NCI-H510A treated with DMSO at 0.1 percent for 48 hours (cell line): ENCODE data around the gene FAM110D.

Experiments
- DNase-seq: peaks from one replicate; lab custom pipeline; 2025; lab: John Stamatoyannopoulos, UW

FAM110D gene

DNA sequence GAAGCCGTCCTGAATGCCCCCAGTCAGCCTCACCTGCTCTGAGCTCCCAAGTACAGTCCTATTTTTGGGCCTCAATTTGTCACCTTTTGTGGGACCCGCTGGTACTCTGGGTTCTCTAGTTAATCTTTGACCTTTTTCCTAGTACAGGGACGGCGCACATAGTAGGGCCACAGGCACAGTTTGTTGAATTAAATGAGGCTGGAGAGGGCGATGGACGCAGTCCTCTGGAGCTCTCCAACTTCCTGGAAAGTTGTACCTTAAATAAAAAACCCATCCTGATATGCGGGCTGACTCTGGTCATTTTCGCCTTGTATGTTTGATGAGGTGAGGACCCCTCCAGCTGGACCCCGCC is 4.8 kb downstream of the FAM110D start:
- no peak for DNase-seq

DNA sequence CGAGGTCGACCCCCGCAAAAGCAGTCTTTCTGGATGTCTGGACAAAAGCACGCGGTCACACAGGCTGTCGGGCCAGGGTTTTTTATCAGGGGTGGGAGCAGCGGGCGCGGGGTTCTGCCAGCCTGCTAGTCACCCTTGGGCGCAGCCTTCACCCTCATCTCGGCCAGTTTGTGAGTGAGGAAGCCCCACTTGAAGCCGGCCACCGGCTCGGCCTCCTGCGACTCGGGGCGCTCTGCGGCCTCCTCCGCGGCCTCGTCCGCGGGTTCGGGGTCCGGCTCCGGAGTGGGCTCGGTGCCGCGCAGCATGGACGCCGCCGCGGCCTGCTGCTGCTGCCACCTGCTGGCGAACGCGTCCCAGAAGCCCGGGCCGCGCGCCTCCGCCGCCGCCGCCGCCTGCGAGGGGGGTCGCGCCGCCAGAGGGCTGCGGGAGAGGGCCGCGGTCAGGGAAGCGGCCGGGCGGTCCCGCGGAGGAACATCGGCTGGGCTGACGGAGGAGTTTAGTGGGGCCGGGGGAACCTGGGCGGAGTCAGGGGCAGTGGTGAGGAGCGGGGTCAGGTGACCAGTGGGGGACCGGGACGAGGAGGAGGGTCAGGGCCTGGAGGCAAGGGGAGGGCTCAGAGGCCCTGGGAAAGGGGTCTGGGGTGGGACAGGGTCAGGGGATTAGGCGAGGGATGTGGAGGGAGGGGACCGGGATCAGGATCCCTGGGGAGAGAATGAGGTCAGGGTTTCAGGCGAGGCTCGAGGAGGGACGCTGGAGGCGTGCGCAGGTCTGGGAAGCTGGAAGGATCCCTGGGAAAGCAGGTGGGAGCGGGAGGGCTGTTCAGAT is 5.4 kb downstream of the FAM110D start:
- no peak for DNase-seq

DNA sequence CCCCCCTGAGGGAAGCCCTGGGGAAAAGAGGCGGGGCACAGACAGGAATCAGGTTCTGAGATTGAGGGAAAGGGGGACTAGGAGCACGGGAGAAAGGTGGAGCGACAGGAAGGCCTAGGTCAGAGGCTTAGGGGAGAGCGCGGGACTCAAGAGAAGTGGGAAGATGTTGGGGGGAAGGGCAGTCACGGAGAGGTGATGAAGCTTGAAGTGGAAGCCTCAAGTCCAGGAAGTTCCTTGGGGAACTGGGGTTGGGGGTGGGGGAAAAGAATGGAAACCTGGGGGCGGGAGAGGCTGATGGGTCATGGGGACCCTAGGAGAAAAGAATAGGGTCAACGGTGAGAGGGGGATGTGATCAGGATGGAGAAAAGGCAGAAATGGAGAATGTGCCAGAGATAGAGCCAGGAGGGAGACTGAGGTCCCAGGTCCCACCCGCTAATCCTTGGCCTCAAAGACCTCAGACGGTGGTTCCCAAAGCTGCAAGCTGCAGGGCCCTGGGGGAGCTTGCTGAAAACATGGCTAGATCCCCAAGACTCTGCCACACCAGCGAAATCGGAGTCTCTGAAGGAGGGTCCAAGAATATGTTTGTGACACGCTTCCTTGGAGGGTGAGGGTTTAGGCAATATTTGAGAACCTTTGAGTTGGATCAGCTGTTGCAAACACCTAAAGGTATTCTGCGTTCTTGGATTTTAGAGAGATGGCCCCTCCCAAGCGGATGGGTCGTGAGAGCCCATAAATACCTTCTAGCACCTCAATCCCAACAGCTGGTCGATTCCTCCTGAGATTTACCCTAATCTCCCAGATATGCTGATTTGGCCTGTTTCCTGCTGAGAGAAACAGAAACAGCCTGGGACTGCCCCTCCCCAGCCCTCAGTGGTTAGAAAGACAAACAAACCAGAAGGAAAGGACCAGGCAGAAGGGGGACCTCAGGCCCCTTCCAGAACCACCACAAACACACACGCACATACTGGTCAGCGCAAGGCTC is 6.3 kb downstream of the FAM110D start:
- DNase-seq, result no peak

DNA sequence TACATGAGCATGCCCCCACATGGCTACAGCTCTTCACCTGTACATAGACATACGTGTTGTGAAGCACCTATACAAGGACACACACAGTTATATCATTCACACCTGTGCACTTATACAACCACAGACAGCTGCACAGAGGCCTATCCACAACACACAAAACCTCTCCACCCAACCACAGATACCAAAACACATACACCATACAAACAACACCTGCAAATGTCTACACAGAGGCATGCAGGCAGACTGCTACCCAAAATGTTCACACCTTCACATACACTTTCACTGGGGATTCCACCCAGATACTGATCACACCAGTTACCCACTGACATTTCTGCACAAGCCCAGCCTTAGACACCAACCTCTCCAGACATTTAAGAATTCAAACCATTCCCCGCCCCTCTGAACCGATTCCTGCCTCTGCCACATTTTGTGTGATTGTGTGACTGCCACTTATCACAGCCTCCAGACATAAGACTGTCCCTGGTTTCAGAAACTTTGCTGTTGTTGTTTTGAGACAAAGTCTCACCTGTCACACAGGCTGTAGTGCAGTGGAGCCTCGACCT is 7.9 kb downstream of the FAM110D start:
- DNase-seq, result no peak

DNA sequence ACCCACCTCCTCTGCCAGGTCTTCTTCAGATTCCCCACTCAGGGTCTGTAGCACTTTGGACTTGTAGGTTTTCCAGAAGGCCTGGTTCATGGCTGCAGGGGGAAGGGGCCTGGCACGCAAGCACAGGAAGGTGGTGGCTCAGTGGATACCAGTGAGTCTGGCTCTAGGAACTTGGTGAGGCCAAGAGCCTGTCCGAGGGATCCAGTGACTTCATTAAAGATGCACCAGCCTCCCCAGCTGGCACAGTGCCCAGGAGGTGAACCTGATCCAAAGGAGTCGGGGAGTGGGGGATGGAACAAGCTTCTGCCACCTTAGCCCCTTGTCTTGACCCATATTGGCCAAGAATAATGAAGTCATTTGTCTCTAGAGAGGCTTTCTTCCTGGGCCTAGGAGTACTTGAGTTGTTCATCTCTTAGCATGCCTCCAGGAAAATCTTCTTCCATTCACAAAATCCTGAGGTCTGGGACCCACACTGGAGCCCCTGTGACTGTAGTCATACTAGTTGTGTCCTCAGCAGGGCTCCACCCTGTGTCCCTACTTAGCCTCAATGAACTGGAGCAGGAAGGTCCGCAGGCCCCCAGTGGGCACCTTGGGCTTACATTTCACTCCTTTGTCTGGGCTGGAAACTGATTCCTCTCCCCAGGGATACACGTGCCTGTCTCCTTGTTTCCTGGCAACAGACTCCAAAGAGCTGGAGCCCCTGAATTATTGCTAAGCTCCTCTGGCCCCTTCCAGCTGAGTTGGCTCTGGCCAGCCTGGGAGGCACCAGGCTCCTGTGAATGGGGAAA is 9.7 kb downstream of the FAM110D start, which contains the start of gene C1orf232:
TSS of gene C1orf232 (minus strand) at position 554 of the 788 bp plus-strand sequence. CDS start at position 90, 464 bp downstream.
- peak; percentile 54 for DNase-seq

DNA sequence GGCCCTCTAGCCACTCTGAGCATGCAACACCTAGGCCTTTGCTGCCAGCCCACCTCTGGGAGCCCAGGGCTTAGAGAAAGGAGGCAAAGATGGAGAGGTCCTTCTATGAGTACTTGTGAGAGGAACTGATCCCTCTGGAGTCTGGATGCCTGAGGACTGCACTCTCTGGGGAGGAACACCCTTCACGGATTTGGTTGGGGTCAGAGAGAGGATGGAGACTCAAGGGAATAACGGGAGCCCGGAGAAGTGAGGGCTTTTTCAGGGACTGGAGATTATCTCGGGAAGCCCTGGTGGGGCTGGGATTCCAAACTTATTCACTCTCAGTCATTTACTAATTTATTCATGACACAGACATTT is 10.3 kb downstream of the FAM110D start:
- peak; percentile 47 for DNase-seq

DNA sequence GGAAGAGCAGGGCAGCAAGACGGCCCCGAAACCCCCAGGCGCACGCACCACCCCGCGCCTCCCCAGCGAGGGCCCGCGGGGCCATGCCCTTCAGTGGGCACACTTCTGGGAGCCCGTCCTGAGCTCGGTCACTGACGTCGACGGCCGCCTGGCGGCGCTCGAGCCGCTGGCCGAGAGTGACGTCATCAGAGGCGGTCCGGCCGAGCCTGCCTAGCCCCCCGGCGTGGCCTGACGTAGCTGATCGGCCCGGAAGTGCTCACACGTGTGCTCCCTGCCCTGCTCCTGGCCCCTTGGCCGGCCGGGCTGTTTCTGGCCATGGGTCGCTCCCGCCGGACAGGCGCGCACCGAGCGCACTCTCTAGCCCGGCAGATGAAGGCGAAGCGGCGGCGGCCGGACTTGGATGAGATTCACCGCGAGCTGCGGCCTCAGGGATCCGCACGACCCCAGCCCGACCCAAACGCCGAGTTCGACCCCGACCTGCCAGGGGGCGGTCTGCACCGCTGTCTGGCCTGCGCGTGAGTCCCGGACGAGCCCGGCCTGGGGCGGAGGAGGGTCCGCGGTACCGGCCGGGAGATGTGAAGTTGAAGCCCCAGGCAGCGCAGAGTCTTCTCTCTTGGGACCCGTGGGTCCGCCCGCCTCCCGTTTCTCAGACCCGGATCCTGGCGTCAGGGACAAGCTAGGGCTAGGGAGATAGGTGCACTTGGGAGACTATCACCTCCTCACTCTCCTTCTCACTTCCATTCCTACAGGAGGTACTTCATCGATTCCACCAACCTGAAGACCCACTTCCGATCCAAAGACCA is 11.0 kb downstream of the FAM110D start, which contains the start of gene ZNF593:
TSS of gene ZNF593 (plus strand) at position 240 of the 803 bp plus-strand sequence. CDS start at position 316, 76 bp downstream.
- peak; percentile 85 for DNase-seq

DNA sequence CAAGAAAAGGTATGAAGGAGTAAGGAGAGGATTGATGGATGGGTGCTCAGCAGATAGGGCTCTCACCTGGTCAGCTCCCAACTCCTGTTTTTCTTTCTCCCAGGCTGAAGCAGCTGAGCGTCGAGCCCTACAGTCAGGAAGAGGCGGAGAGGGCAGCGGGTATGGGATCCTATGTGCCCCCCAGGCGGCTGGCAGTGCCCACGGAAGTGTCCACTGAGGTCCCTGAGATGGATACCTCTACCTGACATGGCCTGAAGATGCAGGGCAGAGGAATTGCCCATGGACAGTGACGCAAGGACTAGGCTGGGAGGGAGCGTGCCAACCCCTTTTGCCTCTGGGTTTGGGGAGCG is 11.6 kb downstream of the FAM110D start:
- DNase-seq, result no peak

DNA sequence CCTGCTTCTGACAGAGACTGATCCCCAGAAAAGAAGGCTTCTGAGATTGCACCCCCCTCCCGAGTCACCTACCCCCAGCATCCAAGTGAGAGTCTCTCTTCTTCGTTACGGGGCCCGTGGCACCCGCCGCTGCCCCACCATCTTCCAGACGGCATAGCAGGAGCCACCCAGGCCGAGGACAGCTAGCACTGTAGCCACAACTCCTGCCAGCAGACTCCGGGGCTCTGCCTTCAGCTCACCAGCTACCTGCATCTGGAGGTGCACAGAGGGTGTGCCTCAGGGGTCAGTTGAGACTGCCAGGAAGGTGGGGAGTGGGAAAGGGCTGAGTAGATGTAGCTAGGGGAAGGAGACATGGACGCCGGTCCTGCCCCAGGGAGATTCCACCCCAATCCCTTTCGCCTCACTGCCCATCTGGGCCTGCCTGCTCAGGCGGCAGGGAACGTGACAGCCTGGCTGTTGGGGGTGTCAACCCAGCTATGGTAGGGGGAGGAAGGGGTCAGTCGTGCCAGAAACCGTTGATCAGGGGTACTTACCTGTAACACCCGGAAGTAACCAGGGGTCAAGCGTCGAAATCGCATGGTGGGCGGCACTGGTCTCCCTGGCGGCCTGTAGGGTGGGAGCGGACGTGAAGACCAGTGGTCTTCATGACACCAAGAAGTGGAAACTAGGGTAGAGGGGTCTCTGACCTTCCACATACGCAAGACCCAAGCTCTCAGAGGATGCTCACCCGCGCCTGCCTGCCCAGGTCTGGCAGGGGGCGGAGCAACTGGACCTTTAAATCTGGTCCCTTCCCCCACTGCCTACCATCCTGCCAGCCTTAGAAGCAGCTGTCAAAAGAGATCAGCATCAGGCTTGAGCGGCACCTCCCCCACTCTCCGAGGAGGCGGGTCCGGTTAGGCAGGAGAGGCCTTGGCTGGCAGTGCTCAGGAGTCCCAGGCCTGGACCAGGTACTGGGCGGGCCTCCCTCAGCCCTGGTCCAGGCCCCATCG is 12.5 kb downstream of the FAM110D start, which contains the start of gene ZNF593OS:
TSS of gene ZNF593OS (minus strand) at position 749 of the 989 bp plus-strand sequence. CDS start at position 578, 171 bp downstream.
- no peak for DNase-seq

DNA sequence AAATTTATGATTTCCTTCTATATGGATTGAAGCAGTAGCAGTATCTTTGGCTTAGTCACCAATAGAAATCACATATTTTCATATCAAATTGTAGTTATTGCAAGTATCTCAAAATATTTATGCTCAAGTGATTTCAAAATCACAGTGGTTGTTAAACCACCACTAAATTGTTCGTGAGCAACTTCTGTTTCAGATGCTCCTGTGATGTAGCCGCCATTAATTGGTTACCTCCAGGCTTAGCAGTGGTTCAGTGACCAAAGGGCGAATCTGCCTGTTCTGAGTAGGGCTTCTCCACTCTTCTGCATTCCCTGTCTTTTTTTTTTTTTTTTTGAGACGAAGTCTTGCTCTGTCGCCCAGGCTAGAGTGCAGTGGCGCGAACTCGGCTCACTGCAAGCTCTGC is 16.5 kb downstream of the FAM110D start:
- no peak for DNase-seq

DNA sequence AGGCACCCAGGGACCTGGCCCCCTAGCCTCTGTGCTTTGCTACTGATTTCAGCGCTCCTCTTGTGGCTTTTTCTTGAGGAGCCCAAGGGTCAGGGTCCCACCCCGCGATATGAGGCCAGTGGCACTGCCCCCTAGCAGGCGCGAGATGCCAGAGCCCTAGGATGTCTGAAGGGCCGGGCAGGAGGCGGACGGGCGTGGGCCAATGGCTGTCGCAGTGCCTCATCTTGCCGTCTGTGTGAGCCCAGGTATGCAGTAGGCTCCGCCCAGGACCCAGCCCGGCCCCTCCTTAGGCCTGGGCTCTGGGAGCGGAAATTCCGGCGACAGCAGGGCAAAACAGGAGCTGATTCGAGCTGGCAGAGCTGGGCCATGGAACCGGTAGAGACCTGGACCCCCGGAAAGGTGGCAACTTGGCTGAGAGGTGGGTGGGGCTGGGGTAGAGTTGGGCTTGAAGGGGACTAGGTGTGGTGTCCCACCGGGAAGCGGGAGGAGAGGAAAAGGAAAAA is 18.4 kb downstream of the FAM110D start, which contains the start of gene CNKSR1:
TSS of gene CNKSR1 (plus strand) at position 310 of the 503 bp plus-strand sequence. CDS start at position 367, 57 bp downstream.
- DNase-seq, result peak; percentile 82

DNA sequence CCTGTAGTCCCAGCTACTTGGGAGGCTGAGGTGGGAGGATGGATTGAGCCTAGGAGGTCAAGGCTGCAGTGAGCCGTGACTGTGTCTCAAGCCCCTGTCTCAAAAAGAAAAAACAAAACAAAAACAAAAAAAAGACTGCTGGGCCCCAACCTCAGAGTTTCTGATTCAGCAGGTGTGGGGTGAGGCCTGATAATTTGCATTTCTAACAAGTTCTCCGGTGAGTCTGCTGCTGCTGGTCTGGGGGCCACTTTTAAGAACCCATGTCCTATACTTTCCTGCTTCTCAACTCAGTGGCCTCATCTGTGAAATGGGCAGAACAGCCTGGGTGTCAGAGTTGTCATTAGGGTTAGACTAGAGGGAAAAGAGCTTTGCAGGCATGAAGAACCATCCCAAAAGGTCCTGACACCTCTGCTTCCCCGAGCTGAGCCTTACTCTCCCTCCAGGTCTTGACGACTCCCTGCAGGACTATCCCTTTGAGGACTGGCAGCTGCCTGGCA is 21.2 kb downstream of the FAM110D start:
- no peak for DNase-seq

DNA sequence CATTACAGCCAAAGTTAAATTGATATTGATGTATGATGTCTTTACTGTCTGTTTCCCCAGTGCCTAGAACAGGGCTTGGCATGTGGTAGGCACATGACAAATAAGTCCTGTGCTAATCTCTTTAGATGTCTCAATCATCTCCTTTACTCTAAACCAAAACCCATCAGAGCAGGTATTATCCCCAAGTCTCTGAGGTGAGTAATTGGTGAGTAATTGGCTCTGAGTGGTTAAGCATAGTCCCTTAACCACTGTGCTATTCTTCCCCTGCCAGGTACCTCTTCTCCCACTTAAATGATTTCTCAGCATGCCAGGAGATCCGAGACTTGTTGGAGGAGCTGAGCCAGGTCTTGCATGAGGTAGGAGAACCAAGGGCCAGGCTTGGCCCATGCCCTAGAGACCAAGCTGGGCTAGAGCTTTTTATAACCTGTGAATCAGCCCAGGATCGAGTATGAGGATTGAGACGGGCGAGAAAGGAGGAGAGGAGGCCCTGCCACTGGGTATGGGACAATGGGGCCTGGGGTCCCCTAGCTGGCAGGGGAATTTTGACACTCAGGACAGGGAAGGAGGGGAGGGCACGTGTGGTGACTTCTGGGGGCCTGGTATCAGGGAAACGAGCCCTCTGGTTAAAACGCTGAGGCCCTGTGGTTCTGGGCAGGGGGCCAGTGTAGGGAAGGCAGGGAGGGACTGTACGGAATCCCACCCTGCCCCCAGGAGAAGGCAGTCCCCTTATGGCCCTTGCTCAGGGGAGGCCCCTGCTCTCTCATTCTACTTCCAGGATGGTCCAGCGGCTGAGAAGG is 22.9 kb downstream of the FAM110D start:
- no peak for DNase-seq

DNA sequence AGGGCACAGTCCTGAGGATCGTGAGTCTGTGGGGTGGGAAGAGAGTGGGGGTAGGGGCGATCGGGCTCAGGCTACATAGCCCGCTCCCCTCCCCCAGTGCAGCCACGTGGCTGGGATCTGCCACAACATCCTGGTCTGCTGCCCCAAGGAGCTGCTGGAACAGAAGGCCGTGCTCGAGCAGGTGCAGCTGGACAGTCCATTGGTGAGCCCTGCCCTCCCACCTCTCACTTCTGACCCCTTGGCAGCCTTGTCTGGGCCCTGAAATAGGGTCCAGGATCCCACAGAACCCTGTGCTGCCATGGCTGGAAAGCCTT is 23.5 kb downstream of the FAM110D start:
- DNase-seq, result no peak

DNA sequence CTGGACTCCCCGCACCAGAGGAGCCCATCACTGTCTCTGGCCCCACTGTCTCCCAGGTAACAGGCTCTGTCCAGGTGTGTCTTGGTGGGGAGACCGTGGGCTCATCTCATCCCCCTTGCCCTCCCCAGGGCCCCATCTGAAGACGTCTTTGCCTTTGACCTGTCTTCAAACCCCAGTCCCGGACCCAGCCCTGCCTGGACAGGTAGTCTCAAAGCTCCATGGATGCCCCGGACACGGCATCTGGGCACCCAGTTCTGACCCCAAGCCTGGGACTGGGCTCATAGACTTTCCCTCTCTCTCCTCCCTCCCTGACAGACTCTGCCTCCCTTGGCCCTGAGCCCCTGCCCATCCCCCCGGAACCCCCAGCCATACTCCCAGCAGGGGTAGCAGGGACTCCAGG is 25.2 kb downstream of the FAM110D start:
- no peak for DNase-seq

DNA sequence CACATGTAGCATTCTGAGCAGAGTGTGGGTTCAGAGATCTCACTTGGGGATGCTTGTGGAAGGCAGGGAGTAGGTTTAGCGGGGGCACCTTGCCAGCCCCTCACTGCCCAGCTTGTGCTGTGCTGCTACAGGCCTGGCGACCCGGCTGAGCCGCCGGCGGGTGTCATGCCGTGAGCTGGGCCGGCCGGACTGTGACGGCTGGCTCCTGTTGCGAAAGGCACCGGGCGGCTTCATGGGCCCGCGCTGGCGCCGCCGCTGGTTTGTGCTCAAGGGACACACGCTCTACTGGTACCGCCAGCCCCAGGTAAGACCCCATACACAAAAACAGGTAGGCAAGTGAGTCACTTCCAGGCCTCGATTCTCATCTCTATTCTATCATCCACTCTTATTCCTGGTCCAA is 26.0 kb downstream of the FAM110D start:
- DNase-seq, result no peak

DNA sequence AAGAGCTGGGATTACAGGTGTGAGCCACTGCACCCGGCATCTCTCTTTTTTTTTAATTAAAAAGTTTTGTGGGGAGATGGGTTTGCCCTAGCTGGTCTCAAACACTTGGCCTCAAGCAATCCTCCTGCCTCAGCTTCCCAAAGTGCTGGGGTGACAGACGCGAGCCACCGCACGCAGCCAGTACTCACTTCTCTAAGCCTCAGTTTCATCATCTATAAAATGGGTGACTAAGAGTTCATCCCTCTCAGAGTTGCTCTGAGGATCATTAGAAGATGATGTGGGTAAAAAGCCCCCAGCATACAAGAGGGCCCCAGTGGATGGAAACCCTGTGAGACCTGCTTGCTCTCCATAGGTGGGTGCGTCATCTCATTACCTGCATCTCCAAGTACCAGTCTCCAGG is 29.0 kb downstream of the FAM110D start:
- DNase-seq, result no peak

DNA sequence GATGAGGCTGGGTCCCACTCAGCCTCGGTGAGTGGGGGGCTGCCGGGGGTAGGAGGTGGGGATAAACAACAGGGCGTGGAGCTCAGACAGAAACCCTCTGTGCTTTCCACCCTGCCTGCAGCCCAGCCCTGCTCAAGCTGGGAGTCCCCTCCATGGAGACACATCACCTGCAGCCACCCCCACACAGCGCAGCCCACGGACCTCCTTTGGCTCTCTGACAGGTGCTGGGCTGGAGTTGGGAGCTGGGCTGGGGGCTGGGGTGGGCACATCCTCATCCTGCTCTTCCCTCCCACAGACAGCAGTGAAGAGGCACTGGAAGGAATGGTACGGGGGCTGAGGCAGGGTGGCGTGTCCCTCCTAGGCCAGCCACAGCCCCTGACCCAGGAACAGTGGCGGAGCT is 29.6 kb downstream of the FAM110D start:
- DNase-seq, result no peak
